Coronary artery (tissue), 2 donors: Measurements from ENCODE around the gene CHN2.

Source experiments
- DNase-seq: peaks from one replicate; pipeline ENCODE4 v3.0.0-alpha.2; 2017; ENCODE audit warnings: low spot score
- H3K27ac ChIP-seq, 2 donors: fragments of 200-600 bp; sonication (generic); one replicate each; pipeline ENCODE4 v1.5.1; 2016 to 2019
- H3K4me3 ChIP-seq: fragments of 200-600 bp; sonication (generic); 2 replicates; pipeline ENCODE4 v1.5.1; 2016; ENCODE audit warnings: mild to moderate bottlenecking, moderate library complexity
- TF ChIP-seq, protein P1 (sequence below): fragments of 200-600 bp; sonication (generic); IDR thresholded peaks from one replicate; pipeline ENCODE4 v1.5.1; 2019; ENCODE audit warnings: antibody characterized with exemption

CHN2 gene

DNA sequence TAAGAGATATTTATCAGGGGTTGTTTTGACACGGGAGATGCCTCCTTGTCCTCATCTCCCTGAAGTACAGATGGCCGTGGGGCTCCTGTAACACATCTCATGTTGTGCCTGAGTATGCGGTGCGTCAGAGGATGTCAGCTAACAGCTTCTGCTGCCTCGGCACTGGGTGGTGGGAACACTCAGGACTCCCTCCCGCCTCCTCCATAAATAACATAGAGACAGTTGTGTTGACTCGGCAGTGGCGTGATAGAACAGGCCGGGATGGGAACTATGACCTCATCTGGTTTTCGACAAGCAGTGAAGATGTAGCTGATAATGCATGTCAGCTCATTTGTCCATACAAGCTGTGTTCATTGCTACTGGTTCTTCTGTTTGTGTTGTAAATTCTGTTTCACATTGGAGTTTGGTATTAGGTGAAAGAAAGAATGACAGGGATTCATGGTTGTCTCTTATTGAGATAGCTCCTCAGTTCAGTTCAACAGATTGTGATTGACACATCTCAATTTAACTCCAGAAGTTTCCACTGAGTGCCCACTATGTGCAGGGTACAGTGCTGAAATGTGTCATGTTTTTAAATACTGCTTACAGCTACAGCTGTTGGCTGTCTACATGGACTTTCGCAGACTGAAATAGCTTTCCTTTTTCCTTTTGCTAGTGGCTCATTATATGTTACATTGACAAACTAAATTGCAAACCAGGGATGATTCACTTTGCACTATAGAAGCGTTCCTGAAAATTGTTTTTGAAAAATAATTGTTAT lies 87.4 kb downstream of the CHN2 start:
- Histone ChIP-seq H3K4me3 (no peak overlapping the region), H3K27ac (no peak overlapping the region)
- TF ChIP-seq, protein P1, sequence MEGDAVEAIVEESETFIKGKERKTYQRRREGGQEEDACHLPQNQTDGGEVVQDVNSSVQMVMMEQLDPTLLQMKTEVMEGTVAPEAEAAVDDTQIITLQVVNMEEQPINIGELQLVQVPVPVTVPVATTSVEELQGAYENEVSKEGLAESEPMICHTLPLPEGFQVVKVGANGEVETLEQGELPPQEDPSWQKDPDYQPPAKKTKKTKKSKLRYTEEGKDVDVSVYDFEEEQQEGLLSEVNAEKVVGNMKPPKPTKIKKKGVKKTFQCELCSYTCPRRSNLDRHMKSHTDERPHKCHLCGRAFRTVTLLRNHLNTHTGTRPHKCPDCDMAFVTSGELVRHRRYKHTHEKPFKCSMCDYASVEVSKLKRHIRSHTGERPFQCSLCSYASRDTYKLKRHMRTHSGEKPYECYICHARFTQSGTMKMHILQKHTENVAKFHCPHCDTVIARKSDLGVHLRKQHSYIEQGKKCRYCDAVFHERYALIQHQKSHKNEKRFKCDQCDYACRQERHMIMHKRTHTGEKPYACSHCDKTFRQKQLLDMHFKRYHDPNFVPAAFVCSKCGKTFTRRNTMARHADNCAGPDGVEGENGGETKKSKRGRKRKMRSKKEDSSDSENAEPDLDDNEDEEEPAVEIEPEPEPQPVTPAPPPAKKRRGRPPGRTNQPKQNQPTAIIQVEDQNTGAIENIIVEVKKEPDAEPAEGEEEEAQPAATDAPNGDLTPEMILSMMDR, result no peak
- no peak for DNase-seq

DNA sequence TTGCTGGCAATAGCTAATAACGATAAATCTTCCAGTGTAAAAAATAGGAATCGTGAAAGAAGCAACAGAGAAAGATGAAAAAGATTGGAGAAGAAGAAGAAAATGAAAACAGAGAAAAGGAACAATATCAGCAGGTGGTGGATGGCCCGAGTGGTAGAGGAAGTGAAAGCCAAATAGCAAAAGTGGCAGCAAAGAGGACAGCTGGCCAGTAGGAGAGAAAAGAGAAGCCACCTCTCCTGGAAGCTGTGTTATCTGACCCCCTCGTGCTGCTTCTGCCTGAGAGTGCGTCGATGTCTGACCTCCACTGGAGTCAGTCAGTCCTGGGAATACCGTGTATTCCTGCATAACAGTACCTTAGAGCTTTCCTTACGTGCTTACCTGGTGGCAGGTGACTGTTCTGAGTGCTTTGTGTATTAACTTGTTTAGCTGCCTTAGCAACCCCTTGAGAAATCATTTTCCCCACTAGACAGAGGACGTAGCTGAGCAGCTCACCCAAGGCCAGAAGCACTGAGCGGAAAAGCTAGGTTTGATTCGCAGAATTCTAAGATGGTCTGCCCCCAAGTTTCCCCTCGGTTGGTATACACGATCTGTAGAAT lies 88.3 kb downstream of the CHN2 start:
- Histone ChIP-seq H3K4me3 (no peak overlapping the region), H3K27ac (no peak overlapping the region)
- TF ChIP-seq, protein P1, result no peak
- no peak for DNase-seq

DNA sequence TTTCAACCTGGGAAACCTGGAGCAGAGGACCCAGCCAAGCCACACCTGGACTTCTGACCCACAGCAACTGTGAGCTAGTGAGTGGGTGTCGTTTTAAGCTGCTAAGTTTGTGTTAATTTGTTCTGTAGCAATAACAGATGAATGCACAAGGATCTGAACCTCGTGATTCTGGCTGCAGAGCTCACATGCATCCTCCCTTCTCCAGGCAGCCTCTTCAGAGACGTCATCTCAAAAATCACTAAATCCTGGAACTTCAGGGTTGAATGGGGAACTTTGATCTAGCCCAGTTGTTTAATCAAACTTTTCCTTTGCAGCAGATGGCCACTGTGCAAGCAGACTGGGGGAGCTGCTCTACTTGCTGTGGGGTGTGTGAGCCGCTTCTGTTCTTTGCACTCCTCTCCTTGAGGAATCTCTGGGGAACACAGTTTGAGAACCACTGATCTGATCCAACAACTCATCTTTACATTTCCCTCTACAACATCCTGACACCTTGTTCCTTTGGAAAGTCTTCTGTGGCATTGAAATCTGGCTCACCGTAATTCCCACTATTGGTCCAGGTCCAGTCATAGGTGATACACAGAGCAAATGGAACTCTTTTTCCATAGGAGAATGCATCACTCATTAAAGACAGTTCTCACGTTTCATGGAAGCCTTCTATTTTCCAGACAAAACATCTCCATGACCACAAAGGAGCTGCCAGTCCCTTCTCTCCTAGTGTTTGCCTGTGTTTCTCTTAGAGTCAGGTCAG lies 90.3 kb downstream of the CHN2 start:
- no peak for DNase-seq
- H3K27ac ChIP-seq, result no peak overlapping the region
- TF ChIP-seq, protein P1, result no peak
- no peak overlapping the region for H3K4me3 ChIP-seq

DNA sequence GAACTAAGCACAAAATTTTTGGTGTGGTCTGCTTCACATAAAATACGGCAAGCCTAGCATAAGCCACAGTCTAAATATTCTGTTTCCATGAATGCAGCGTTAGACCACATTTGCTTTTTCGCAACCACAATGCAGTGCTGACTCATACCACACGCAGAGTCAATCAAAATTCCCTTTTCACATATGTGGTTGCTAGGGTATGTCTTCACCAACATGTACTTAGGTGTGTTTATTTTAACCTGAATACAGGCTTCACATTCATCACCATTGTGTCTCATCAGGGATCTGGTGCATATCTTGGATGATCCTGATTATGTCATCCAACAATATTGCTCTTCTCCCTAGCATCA lies 90.8 kb downstream of the CHN2 start:
- no peak overlapping the region for H3K27ac ChIP-seq

DNA sequence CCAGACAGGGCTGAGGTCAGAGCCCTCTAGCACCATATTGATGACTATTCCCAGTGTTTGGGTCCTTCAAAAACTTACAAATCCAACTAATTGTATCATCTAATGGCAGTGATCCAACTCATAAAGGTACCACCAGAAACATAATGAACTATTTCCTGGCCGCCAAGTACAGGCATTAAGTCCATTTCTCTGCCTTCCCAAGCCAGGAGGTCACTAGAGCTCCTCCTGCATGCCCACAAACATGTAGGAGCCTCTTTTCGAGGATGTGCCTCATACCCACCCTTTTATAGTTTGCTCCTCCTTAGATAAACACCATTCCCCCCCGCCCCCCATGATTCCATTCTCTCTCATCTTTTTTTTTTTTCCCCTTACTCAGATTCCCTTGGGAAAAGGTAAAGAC lies 91.3 kb downstream of the CHN2 start:
- Histone ChIP-seq H3K4me3 (no peak overlapping the region), H3K27ac (no peak overlapping the region)
- DNase-seq, result no peak
- TF ChIP-seq, protein P1, result no peak

More for the DNA sequence above, 90.8 kb downstream of the CHN2 start:
- DNase-seq, result no peak
- no peak overlapping the region for H3K4me3 ChIP-seq
- TF ChIP-seq, protein P1, result no peak

DNA sequence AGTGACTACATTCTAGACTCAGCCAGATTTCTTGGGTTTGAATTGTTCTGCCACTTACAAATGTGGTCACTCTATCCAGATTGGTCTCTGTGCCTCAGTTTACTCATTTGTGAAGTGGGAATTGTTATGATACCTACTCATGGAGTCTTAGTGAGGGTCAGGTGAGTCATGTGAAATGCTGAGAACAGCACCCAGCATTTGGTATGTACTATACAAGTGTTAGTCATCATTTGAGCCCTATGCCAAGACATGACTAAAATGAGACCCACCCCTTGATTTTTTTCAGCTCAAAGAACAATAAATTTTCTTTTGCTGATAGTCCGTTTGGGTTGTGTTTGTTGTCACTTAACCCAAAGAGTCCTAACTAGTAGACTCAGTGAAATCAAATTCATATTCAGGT lies 92.8 kb downstream of the CHN2 start:
- Histone ChIP-seq H3K4me3 (no peak overlapping the region), H3K27ac (no peak overlapping the region)
- DNase-seq, result no peak
- TF ChIP-seq, protein P1, result no peak
